CD4-positive, alpha-beta T cell (primary cell): ENCODE results near the gene PIR. TPM values are rescaled to one million over a fixed set of nuclear protein-coding genes. Genes with fewer than 3 reads are reported as not detected.

Experiments used
- ATAC-seq: fragments of 200-7000 bp; cut with Tn5 transposase; one replicate; pipeline ENCODE4 v1.10.0; 2022; ENCODE audit warnings: mild to moderate bottlenecking; ENCODE audit not compliant: poor library complexity
- CTCF ChIA-PET: fragments of 350-600 bp; sonication (Branson Sonifier 250); formaldehyde crosslinking; loops from one replicate; lab custom pipeline; 2021; ENCODE audit warnings: antibody characterized with exemption, inconsistent platforms; lab: Charles Lee
- POLR2A ChIA-PET: fragments of 350-600 bp; sonication (Branson Sonifier 250); formaldehyde crosslinking; loops from one replicate; lab custom pipeline; 2021; ENCODE audit warnings: antibody characterized with exemption, inconsistent platforms; lab: Charles Lee
- DNase-seq, 14 experiments: peaks; one replicate each; pipeline ENCODE4 v3.0.0-alpha.2; 2013 to 2020; ENCODE audit warnings: mixed read lengths in 2 of 14
- H3K27ac ChIP-seq, 2 donors: one replicate each; pipeline versions ENCODE4 v1.5.1 to v1.7.0; 2013; ENCODE audit warnings: low read length in 2 of 2, low read depth in 1 of 2, mild to moderate bottlenecking in 1 of 2
- H3K27me3 ChIP-seq, 2 experiments: 1 replicate in 1 of 2; 2 replicates in 1 of 2; pipeline versions ENCODE4 v1.6.1 to v1.7.0; 2013; ENCODE audit warnings: low read length in 2 of 2, control low read depth in 1 of 2, mild to moderate bottlenecking in 1 of 2, moderate library complexity in 1 of 2; ENCODE audit not compliant: insufficient read depth in 2 of 2, control insufficient read depth in 1 of 2
- H3K36me3 ChIP-seq: one replicate; pipeline ENCODE4 v1.6.1; 2013; ENCODE audit warnings: low read length, control low read depth; ENCODE audit not compliant: insufficient read depth
- H3K4me1 ChIP-seq: one replicate; pipeline ENCODE4 v1.6.1; 2013; ENCODE audit warnings: low read length, control low read depth; ENCODE audit not compliant: insufficient read depth
- H3K4me3 ChIP-seq: one replicate; pipeline ENCODE4 v1.5.1; 2013; ENCODE audit warnings: mild to moderate bottlenecking, low read length, moderate library complexity
- H3K9me3 ChIP-seq, 2 experiments: 1 replicate in 1 of 2; 2 replicates in 1 of 2; pipeline versions ENCODE4 v1.6.1 to v1.7.0; 2013; ENCODE audit warnings: low read length in 2 of 2, mild to moderate bottlenecking in 2 of 2, control low read depth in 1 of 2, moderate library complexity in 1 of 2; ENCODE audit not compliant: control insufficient read depth in 1 of 2, insufficient read depth in 1 of 2
- H3K27ac Mint-ChIP-seq: one replicate; pipeline ENCODE4 v1.8.0; 2020; ENCODE audit warnings: mixed read lengths
- H3K27me3 Mint-ChIP-seq: one replicate; pipeline ENCODE4 v1.8.0; 2021; ENCODE audit warnings: mixed read lengths
- H3K36me3 Mint-ChIP-seq: one replicate; pipeline ENCODE4 v1.8.0; 2021; ENCODE audit warnings: low read depth, mixed read lengths
- H3K4me1 Mint-ChIP-seq: one replicate; pipeline ENCODE4 v1.8.0; 2021; ENCODE audit warnings: low read depth, mixed read lengths
- H3K4me3 Mint-ChIP-seq: one replicate; pipeline ENCODE4 v1.8.0; 2020; ENCODE audit warnings: mild to moderate bottlenecking, mixed read lengths
- H3K9me3 Mint-ChIP-seq: one replicate; pipeline ENCODE4 v1.8.0; 2020; ENCODE audit warnings: mixed read lengths
- intact Hi-C, 2 experiments: fragments of 100-400 bp; cut with DNase I in 1 of 2; cut with micrococcal nuclease in 1 of 2; formaldehyde crosslinking; loops; one replicate each; pipeline versions ENCODE4 v1.15.1 to v1.9.0; 2023 to 2025; cut with DNase I, micrococcal nuclease
- total RNA-seq, 174 experiments: library from RNA in 2 of 174; stranded (reverse) in 2 of 174; gene quantifications; one replicate each; pipeline ENCODE4 v1.2.3 and lab custom pipeline; 2021 to 2026
- TF ChIP-seq, protein P1 (sequence below): fragments of 200-600 bp; IDR thresholded peaks from one replicate; pipeline ENCODE4 v1.8.0; 2022; ENCODE audit warnings: antibody characterized with exemption, mild to moderate bottlenecking

Gene PIR
- total RNA-seq, 2 experiments from 2014 or later, result not detected

DNA sequence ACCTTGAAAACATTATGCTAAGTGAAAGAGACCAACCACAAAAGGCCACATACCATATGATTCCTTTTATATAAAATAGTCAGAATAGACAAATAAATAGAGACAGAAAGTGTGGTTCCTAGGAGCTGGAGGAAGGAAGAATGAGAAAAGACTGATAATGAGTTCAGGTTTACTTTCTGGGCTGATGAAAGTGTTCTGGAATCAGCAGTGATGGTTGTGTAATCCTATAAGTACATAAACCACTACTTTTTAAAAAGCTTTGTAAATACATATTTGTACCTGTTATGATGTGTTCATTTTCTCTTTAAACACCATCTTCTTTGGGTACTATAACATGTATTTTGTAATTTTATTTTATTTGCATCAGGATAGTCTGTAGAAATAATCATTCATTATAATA, 20.6 kb downstream of the PIR start:
- no peak overlapping the region for H3K4me3 Mint-ChIP-seq
- H3K36me3 ChIP-seq, result no peaks in the 10 kb centered on the region
- DNase-seq (no peak), ATAC-seq (no peak)
- no peaks in the 10 kb centered on the region for H3K9me3 ChIP-seq
- no peaks in the 10 kb centered on the region for H3K4me1 ChIP-seq
- POLR2A ChIA-PET, result no interaction called here
- no peaks in the 10 kb centered on the region for H3K27me3 ChIP-seq
- H3K4me1 Mint-ChIP-seq, result no peaks in the 10 kb centered on the region
- intact Hi-C loops, result no loop called here
- H3K9me3 Mint-ChIP-seq, result no peaks in the 10 kb centered on the region
- H3K36me3 Mint-ChIP-seq, result no peaks in the 10 kb centered on the region
- no peak overlapping the region for H3K27ac Mint-ChIP-seq
- CTCF ChIA-PET, result no interaction called here
- H3K27ac ChIP-seq, result no peak overlapping the region
- no peak overlapping the region for H3K4me3 ChIP-seq
- peaks cover 4% of the 10 kb centered on the region for H3K27me3 Mint-ChIP-seq
- TF ChIP-seq, protein P1, sequence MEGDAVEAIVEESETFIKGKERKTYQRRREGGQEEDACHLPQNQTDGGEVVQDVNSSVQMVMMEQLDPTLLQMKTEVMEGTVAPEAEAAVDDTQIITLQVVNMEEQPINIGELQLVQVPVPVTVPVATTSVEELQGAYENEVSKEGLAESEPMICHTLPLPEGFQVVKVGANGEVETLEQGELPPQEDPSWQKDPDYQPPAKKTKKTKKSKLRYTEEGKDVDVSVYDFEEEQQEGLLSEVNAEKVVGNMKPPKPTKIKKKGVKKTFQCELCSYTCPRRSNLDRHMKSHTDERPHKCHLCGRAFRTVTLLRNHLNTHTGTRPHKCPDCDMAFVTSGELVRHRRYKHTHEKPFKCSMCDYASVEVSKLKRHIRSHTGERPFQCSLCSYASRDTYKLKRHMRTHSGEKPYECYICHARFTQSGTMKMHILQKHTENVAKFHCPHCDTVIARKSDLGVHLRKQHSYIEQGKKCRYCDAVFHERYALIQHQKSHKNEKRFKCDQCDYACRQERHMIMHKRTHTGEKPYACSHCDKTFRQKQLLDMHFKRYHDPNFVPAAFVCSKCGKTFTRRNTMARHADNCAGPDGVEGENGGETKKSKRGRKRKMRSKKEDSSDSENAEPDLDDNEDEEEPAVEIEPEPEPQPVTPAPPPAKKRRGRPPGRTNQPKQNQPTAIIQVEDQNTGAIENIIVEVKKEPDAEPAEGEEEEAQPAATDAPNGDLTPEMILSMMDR, result no peak

DNA sequence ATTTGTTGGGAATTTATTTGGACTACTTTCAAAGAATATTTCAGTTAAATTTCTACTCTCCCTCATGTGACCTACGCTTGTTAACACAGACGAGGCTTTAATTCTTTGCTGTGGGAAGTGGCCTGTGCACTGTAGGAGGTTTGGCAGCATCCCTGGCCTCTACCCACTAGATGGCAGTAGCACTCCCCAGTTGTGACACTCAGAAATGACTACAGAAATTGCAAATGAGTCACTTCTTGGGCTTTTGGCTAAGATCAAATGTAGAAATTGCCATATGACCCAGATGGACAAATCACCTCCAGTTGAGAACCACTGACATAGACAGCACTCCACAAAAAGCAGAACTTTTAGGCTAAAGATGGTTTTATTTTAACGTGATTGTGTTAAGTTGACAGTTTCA, 22.1 kb downstream of the PIR start:
- peaks cover 4% of the 10 kb centered on the region for H3K27me3 Mint-ChIP-seq
- peak; percentile 54 for ATAC-seq
- no peaks in the 10 kb centered on the region for H3K36me3 Mint-ChIP-seq
- no peak overlapping the region for H3K27ac ChIP-seq
- no peaks in the 10 kb centered on the region for H3K9me3 Mint-ChIP-seq
- no peaks in the 10 kb centered on the region for H3K9me3 ChIP-seq
- no peaks in the 10 kb centered on the region for H3K36me3 ChIP-seq
- TF ChIP-seq, protein P1, result peak; percentile 58
- no peaks in the 10 kb centered on the region for H3K4me1 Mint-ChIP-seq
- H3K4me3 ChIP-seq, result no peak overlapping the region
- H3K4me3 Mint-ChIP-seq, result no peak overlapping the region
- POLR2A ChIA-PET, result no interaction called here
- no peaks in the 10 kb centered on the region for H3K27me3 ChIP-seq
- intact Hi-C loops, result no loop called here
- CTCF ChIA-PET, result no interaction called here
- H3K27ac Mint-ChIP-seq, result no peak overlapping the region
- H3K4me1 ChIP-seq, result no peaks in the 10 kb centered on the region
- peak in 13 of 14 experiments; percentile 8 to 69 (median 38) for DNase-seq

DNA sequence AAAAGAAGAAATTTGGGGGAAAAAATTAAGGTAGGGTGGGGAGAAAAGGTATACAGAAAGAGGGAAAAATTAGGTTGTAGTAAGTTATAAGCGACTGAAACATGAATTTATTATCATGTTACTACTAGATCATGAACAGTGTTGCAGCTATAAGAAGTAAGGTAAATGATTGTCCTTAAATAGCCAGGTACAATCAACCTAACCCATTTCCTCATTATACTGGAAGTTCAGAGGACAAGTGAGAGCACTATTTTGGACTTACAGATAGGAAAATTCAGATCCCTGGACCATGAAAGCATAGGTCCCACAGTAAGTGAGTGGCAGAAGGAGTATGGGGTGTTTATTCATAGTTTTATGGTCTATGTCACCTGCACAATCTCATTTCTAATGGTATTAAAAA, 23.5 kb downstream of the PIR start:
- H3K9me3 ChIP-seq, result no peaks in the 10 kb centered on the region
- no peaks in the 10 kb centered on the region for H3K36me3 ChIP-seq
- H3K27me3 Mint-ChIP-seq, result peaks cover 2% of the 10 kb centered on the region
- no peaks in the 10 kb centered on the region for H3K4me1 ChIP-seq
- H3K4me3 Mint-ChIP-seq, result no peak overlapping the region
- no peak overlapping the region for H3K4me3 ChIP-seq
- CTCF ChIA-PET, result no interaction called here
- ATAC-seq, result no peak
- H3K27ac ChIP-seq, result no peak overlapping the region
- no peaks in the 10 kb centered on the region for H3K9me3 Mint-ChIP-seq
- DNase-seq, result no peak
- intact Hi-C loops, result loop anchor here (2.0 to 5.0 kb wide), 2 partner anchors 121 to 167 kb away; no protein-coding TSS in a partner anchor
- no peaks in the 10 kb centered on the region for H3K4me1 Mint-ChIP-seq
- no peak overlapping the region for H3K27ac Mint-ChIP-seq
- H3K36me3 Mint-ChIP-seq, result no peaks in the 10 kb centered on the region
- no peaks in the 10 kb centered on the region for H3K27me3 ChIP-seq
- TF ChIP-seq, protein P1, result no peak
- POLR2A ChIA-PET, result no interaction called here
